Uterus (tissue), 4 donors: ENCODE measurements around the gene GBGT1. TPM values are rescaled to one million over a fixed set of nuclear protein-coding genes. Genes with fewer than 3 reads are reported as not detected.

ENCODE experiments used
- DNase-seq, 2 donors: peaks; one replicate each; pipeline ENCODE4 v3.0.0-alpha.2; 2019 to 2020
- H3K27ac ChIP-seq, 2 donors: fragments of 200-600 bp; sonication (generic); 1 replicate in 1 of 2; 2 replicates in 1 of 2; pipeline ENCODE4 v1.5.1; 2016 to 2018
- H3K27me3 ChIP-seq, 2 donors: fragments of 200-600 bp; sonication (generic); one replicate each; pipeline ENCODE4 v1.5.1; 2018 to 2019; ENCODE audit warnings: control low read depth in 1 of 2
- H3K36me3 ChIP-seq, 2 donors: fragments of 200-600 bp; sonication (generic); one replicate each; pipeline ENCODE4 v1.5.1; 2019; ENCODE audit warnings: control low read depth in 1 of 2
- H3K4me1 ChIP-seq, 2 donors: fragments of 200-600 bp; sonication (generic); one replicate each; pipeline ENCODE4 v1.5.1; 2018 to 2019; ENCODE audit warnings: control low read depth in 1 of 2
- H3K4me3 ChIP-seq, 2 donors: fragments of 200-600 bp; sonication (generic); 1 replicate in 1 of 2; 2 replicates in 1 of 2; pipeline ENCODE4 v1.5.1; 2018 to 2019; ENCODE audit warnings: mild to moderate bottlenecking in 1 of 2
- H3K9me3 ChIP-seq, 2 donors: fragments of 200-600 bp; sonication (generic); one replicate each; pipeline ENCODE4 v1.5.1; 2019; ENCODE audit warnings: control low read depth in 1 of 2
- POLR2A ChIP-seq, 2 donors: fragments of 450-650 bp; IDR thresholded peaks; one replicate each; pipeline ENCODE4 v1.6.1; 2016; ENCODE audit warnings: antibody characterized with exemption in 2 of 2, mild to moderate bottlenecking in 1 of 2, moderate library complexity in 1 of 2
- intact Hi-C: fragments of 100-400 bp; cut with DNase I; formaldehyde crosslinking; loops from one replicate; pipeline ENCODE4 v1.15.1; 2023; ENCODE audit warnings: low total_unique reads
- total RNA-seq, 4 donors: library from RNA; depleted of rRNA in 3 of 4; stranded (reverse); fragments of >200 nt in 3 of 4; gene quantifications; one replicate each; pipeline versions ENCODE4 v1.1.0 to v1.2.4, GENCODE V29; 2014 to 2023
- TF ChIP-seq, protein P1 (sequence below), 4 experiments: fragments of 200-600 bp in 2 of 4; fragments of 450-650 bp in 2 of 4; sonication (generic) in 2 of 4; IDR thresholded peaks; one replicate each; pipeline ENCODE4 v1.5.1; 2016 to 2019; ENCODE audit warnings: antibody characterized with exemption in 4 of 4, mild to moderate bottlenecking in 2 of 4, moderate library complexity in 1 of 4
- donor health status: DM: yes; HTN: yes; CAD: no.

GBGT1 gene
- total RNA-seq, 4 donors from 2014 or later: 3.5 to 28.5 (median 9.8) TPM

DNA sequence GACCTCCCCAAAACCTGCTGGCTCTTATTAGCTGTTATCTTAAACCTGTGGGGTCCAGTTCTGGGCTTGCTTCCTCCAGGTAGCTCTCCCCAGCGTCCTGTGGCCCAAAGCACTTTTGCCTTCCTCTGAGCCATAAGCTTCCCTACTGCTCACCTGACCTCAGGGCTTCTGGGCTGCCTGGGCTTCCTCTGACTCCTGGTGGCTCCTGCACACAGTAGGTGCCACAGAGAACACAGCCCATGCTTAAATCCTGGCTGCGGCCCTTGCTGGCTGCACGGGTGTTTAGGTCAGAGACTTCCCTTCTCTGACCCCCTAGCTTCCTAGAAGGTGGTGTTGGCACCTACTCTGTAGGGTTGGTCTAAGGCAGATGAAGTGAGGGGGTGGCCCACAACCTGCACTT is 45.1 kb downstream of the GBGT1 start:
- no peaks in the 10 kb centered on the region for H3K36me3 ChIP-seq
- H3K27ac ChIP-seq: peak overlapping the region; percentile 86
- H3K27me3 ChIP-seq: no peaks in the 10 kb centered on the region
- intact Hi-C loops: no loop called here
- no peak overlapping the region for H3K4me3 ChIP-seq
- no peak for DNase-seq
- peaks cover 0 to 28% of the 10 kb centered on the region in 2 donors for H3K4me1 ChIP-seq
- TF ChIP-seq, protein P1, sequence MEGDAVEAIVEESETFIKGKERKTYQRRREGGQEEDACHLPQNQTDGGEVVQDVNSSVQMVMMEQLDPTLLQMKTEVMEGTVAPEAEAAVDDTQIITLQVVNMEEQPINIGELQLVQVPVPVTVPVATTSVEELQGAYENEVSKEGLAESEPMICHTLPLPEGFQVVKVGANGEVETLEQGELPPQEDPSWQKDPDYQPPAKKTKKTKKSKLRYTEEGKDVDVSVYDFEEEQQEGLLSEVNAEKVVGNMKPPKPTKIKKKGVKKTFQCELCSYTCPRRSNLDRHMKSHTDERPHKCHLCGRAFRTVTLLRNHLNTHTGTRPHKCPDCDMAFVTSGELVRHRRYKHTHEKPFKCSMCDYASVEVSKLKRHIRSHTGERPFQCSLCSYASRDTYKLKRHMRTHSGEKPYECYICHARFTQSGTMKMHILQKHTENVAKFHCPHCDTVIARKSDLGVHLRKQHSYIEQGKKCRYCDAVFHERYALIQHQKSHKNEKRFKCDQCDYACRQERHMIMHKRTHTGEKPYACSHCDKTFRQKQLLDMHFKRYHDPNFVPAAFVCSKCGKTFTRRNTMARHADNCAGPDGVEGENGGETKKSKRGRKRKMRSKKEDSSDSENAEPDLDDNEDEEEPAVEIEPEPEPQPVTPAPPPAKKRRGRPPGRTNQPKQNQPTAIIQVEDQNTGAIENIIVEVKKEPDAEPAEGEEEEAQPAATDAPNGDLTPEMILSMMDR (IDR thresholded peaks at IDR 0.05): no peak
- TF ChIP-seq POLR2A (IDR thresholded peaks at IDR 0.05): no peak
- no peaks in the 10 kb centered on the region for H3K9me3 ChIP-seq

DNA sequence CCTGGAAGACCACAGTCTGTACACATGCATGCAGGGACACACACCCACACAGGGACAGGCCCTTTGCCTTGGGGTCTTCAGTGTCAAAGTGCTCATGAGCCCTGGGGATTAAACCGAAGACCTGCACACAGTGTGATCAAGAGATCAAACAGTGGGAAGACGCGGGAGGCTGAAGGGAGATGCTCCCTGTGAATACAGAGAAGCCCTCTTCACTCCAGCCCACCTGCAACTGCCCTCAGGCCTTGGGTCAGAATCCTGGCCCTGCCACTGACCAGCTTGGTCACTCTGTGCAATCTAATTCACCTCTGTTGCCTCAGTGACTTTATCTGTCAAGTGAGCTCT is 45.6 kb downstream of the GBGT1 start:
- Histone ChIP-seq H3K9me3 (no peaks in the 10 kb centered on the region), H3K27ac (no peak overlapping the region), H3K4me3 (no peak overlapping the region), H3K36me3 (no peaks in the 10 kb centered on the region), H3K27me3 (no peaks in the 10 kb centered on the region), H3K4me1 (peaks cover 0 to 30% of the 10 kb centered on the region in 2 donors)
- TF ChIP-seq, protein P1 (IDR thresholded peaks at IDR 0.05): no peak
- TF ChIP-seq POLR2A (IDR thresholded peaks at IDR 0.05): no peak
- intact Hi-C loops: no loop called here
- DNase-seq: no peak

DNA sequence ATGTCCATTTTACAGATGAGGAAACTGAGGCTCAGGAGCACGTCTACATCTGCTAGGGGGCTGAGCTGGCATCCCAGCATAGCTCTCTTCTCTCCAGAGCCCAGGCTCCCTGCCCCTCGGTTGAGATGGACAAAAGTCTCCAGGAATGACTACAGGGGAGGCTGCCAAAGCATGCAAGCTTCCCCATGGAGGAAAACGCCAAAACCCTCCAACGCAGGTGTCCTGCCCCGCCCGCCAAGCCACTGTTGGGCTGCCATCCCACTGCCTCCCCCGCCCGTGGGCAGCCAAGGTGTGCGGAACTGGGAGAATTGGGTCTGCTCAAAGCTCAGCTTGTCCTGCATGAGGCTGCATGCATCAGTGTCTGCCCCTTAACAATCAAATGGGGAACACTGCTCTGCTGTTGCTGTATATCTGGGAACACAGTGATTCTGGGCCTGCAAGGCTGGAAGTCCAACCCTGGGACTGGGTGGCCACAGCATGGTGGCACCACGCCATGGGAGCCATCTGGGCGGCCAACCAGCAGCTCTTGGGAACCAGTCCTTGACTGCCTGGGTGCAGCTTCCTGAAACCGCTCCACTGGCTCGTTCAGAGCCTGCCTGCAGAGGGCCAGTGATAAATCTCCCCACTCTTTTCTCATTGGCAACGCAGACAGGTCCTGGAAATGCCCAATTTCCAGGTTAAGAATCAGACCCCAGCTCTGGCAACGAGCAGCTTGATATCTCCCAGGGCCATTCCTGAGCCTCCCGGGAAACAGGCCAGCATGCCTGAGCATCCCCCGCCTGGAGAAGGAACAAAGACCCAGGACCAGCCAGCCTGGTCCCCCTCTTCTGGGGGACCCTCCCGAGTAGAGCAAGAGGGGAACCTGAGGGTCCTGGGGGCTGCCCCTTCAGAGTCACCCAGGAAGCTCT is 46.2 kb downstream of the GBGT1 start:
- TF ChIP-seq, protein P1 (IDR thresholded peaks at IDR 0.05): no peak
- TF ChIP-seq POLR2A (IDR thresholded peaks at IDR 0.05): no peak
- no peaks in the 10 kb centered on the region for H3K27me3 ChIP-seq
- DNase-seq: no peak
- no peaks in the 10 kb centered on the region for H3K9me3 ChIP-seq
- H3K27ac ChIP-seq: no peak overlapping the region
- intact Hi-C loops: no loop called here
- H3K4me1 ChIP-seq: peaks cover 0 to 27% of the 10 kb centered on the region in 2 donors
- H3K4me3 ChIP-seq: no peak overlapping the region
- no peaks in the 10 kb centered on the region for H3K36me3 ChIP-seq

DNA sequence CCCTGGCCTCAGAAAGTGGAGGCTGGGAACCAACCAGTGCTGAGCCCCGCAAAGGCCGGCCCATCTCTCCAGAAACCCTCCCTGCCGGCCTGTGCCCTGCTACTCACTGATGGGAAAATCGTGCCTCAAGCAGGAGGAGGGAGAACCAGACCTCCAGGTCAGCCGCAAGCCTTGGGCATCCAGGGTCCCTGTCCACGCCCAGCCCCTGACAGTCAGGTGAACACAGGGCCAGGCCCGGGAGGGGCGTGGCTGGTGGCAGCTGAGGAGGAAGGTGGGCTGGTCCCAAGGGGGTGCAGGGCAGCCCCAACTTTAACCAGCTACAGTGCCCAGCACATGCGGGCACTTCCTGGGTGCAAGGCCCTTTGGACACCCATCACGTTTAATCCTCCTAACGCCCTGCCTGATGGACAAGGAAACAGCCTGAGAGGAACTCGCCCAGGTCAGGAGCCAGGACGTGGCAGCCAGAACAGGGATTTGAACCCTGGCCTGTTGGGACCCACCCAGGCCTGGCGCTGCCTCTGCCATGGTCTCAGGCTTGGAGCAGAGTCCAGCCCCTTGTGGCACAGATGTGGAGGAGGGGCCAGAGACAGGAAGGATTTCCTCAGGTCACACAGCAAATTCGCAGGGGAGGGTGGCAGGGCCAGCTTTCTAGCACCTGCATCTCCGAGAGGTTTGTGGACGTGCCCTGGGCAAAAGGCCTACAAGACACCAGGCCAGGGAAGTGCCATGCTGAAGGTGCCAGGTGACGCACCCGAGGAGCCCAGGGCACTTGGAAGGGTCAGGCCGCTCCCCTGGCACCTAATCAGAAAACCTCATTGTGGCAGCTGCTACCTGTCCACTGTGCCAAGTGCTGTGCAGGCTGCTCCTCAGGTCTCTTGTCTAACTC is 47.1 kb downstream of the GBGT1 start:
- intact Hi-C loops: no loop called here
- no peak for DNase-seq
- no peaks in the 10 kb centered on the region for H3K9me3 ChIP-seq
- H3K4me1 ChIP-seq: peaks cover 0 to 27% of the 10 kb centered on the region in 2 donors
- H3K36me3 ChIP-seq: no peaks in the 10 kb centered on the region
- no peaks in the 10 kb centered on the region for H3K27me3 ChIP-seq
- H3K27ac ChIP-seq: no peak overlapping the region
- H3K4me3 ChIP-seq: no peak overlapping the region
- TF ChIP-seq, protein P1 (IDR thresholded peaks at IDR 0.05): no peak
- no peak for TF ChIP-seq POLR2A (IDR thresholded peaks at IDR 0.05)
